GM21526 (cell line): ENCODE data around the gene CCNL1.
A peak's percentile ranks its signal among the peaks of the same experiment; 100 is the strongest.
"Not testable (repeated sequence)": the region's sequence is repeated elsewhere in the genome, so short reads cannot be mapped to it uniquely, and the experiment has no call there.

Experiments
- ATAC-seq: cut with Tn5 transposase; IDR thresholded peaks from one replicate; pipeline ENCODE4 v1.9.1; 2021; ENCODE audit warnings: moderate library complexity; ENCODE audit not compliant: unreplicated experiment, low FRiP score

Gene CCNL1

GRCh38 chr3:157172746-157173145 is 12.8 kb upstream of the CCNL1 start:
- no peak for ATAC-seq

- ATAC-seq: no peak
Observed at GRCh38 chr3:157170861-157171260, 10.9 kb upstream of the CCNL1 start.

- ATAC-seq: no peak
Observed at GRCh38 chr3:157167371-157168042, 7.6 kb upstream of the CCNL1 start.

GRCh38 chr3:157166561-157166960 is 6.6 kb upstream of the CCNL1 start:
- no peak for ATAC-seq

- no peak for ATAC-seq
Observed at GRCh38 chr3:157166115-157166514, 6.2 kb upstream of the CCNL1 start.

GRCh38 chr3:157163217-157163953 is 3.4 kb upstream of the CCNL1 start:
- ATAC-seq: no peak

- not testable (repeated sequence) for ATAC-seq
Observed at GRCh38 chr3:157162620-157163019, 2.7 kb upstream of the CCNL1 start.

- peak; percentile 36 for ATAC-seq
Observed at GRCh38 chr3:157160658-157161424, 894 bp upstream of the CCNL1 start.

GRCh38 chr3:157159037-157159761 is 748 bp downstream of the CCNL1 start:
- ATAC-seq: peak; percentile 57

- no peak for ATAC-seq
Observed at GRCh38 chr3:157157836-157158235, 2.1 kb downstream of the CCNL1 start.

GRCh38 chr3:157156837-157157635 is 2.9 kb downstream of the CCNL1 start:
- ATAC-seq: no peak

GRCh38 chr3:157155591-157155990 is 4.4 kb downstream of the CCNL1 start:
- ATAC-seq: no peak

GRCh38 chr3:157154563-157155330 is 5.2 kb downstream of the CCNL1 start:
- no peak for ATAC-seq

- ATAC-seq: no peak
Observed at GRCh38 chr3:157152930-157153329, 7.0 kb downstream of the CCNL1 start.

- no peak for ATAC-seq
Observed at GRCh38 chr3:157152438-157152837, 7.5 kb downstream of the CCNL1 start.

- ATAC-seq: no peak
Observed at GRCh38 chr3:157151627-157152026, 8.3 kb downstream of the CCNL1 start.

- no peak for ATAC-seq
Observed at GRCh38 chr3:157151151-157151550, 8.8 kb downstream of the CCNL1 start.

GRCh38 chr3:157149136-157149696 is 10.7 kb downstream of the CCNL1 start:
- ATAC-seq: no peak
